ENCODE data around the gene KIZ.

- TF ChIP-seq CTCF (conservative IDR thresholded peaks at IDR 0.05; ENCODE audit: low read depth, low read length) (no peak), EZH2 (IDR thresholded peaks at IDR 0.05; ENCODE audit: borderline replicate concordance, low read depth, low read length, poor library complexity, severe bottlenecking) (no peak)
Observed at GRCh38 chr20:21127201-21127981, 1.5 kb downstream of the KIZ start.

Measured in A673 (cell line).